ENCODE results near the gene FBRSL1.

FBRSL1 gene

DNA sequence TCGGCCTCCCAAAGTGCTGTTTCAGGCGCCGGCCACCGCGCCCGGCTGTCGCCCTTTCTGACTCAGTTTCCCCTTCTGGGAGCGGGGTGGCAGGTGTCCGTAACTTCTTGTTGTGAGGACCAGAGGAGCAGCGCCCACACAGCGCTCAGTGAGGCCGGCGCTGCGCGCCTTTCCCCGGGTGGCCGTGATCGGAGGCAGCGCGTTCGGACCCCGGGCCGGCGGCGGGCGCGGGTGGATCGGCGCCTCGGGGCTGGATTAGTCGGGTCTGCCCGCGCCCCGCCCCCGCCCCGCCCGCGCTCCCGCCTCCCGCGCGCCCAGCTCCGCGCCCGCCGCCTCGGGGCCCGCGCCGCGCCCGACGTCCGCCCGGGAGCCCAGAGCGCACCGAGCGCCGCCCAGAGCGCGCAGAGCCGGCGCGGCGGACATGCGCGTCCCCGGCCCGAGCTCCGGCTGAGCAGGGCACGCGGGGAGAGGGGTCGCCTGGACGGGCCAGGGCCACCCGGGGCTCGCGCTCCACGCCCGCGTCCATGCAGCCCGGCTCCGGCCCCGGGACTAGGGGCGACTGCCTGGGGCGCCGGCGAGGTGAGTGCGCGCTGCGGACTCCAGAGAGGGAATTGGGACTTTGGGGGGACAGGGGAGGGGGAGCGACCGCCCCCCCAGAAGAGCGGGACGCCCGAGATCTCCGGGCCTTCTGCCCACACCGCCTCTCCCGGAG is 69.9 kb downstream of the FBRSL1 start:
- peak in 2 of 5 donors; percentile 25 to 32 for DNase-seq

DNA sequence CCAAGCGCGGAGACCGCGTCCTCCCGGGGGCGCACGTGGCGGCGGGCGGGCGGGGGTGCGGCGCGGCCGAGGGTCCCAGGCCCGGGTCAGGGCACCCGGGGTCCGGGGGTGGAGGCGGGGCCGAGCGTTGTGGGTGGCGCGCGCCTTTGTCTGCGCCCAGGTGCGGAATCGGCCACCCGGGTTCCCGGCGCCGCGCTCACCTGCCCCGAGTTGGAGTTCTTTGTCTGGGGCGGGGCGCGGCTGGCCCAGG is 70.3 kb downstream of the FBRSL1 start:
- DNase-seq, result no peak

DNA sequence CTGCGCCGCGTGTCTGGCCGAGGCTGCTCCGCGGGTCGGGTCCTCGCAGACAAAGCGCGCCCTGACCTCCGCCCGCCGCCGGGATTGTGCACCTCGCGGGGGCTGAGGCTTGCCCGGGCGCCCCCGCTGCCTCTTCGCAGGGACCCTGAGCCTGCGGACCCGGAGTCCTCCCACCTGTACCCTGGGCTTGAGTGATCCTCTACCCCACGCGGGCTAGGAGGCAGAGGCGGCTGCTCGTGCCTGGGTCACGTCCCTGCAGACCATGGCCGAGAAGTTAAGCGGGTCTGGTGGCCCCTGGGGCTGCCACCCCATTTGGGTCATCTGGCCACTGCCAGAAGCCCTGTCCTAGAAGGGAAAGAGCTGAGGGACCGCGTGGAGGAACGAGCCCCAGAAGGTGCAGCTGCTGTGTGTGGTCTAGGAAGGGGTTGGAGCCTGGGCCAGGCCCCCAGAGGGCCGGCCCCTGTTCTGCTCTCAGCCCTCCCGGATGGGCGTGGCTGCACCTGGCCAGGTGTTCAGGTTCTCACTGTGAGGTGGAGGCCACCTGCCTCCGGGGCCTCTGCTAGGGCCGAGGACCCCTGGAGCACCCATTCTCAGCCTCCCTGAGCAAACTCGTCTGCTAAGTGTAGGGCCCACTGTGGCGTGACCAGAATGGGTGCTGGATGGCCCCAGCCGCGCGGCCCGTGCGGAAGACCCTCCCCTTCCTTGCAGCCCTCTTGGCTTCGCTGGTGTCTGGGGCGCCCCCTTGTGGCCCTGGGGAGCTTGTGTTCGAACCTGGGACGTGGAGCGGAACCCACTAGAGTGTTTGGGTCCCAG is 70.9 kb downstream of the FBRSL1 start:
- peak; percentile 36 to 65 (median 56) for DNase-seq
